HG03108 (cell line): ENCODE results near the gene KIAA0232.
"Not testable (repeated sequence)": the region's sequence is repeated elsewhere in the genome, so short reads cannot be mapped to it uniquely, and the experiment has no call there.

Source experiments
- ATAC-seq: cut with Tn5 transposase; IDR thresholded peaks from one replicate; pipeline ENCODE4 v1.9.1; 2021; ENCODE audit warnings: moderate library complexity; ENCODE audit not compliant: unreplicated experiment

KIAA0232 gene

GRCh38 chr4:6755088-6755753 lies 27.3 kb upstream of the KIAA0232 start:
- ATAC-seq: no peak

DNA sequence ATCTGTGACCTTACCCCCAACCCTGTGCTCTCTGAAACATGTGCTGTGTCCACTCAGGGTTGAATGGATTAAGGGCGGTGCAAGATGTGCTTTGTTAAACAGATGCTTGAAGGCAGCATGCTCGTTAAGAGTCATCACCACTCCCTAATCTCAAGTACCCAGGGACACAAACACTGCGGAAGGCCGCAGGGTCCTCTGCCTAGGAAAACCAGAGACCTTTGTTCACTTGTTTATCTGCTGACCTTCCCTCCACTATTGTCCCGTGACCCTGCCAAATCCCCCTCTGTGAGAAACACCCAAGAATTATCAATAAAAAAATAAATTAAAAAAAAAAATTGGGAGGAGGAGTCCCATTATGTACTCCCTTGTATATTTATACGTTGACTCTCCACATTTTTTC lies 26.2 kb upstream of the KIAA0232 start:
- not testable (repeated sequence) for ATAC-seq

GRCh38 chr4:6758728-6759127 lies 23.8 kb upstream of the KIAA0232 start:
- no peak for ATAC-seq

GRCh38 chr4:6760865-6761264 lies 21.7 kb upstream of the KIAA0232 start:
- no peak for ATAC-seq

DNA sequence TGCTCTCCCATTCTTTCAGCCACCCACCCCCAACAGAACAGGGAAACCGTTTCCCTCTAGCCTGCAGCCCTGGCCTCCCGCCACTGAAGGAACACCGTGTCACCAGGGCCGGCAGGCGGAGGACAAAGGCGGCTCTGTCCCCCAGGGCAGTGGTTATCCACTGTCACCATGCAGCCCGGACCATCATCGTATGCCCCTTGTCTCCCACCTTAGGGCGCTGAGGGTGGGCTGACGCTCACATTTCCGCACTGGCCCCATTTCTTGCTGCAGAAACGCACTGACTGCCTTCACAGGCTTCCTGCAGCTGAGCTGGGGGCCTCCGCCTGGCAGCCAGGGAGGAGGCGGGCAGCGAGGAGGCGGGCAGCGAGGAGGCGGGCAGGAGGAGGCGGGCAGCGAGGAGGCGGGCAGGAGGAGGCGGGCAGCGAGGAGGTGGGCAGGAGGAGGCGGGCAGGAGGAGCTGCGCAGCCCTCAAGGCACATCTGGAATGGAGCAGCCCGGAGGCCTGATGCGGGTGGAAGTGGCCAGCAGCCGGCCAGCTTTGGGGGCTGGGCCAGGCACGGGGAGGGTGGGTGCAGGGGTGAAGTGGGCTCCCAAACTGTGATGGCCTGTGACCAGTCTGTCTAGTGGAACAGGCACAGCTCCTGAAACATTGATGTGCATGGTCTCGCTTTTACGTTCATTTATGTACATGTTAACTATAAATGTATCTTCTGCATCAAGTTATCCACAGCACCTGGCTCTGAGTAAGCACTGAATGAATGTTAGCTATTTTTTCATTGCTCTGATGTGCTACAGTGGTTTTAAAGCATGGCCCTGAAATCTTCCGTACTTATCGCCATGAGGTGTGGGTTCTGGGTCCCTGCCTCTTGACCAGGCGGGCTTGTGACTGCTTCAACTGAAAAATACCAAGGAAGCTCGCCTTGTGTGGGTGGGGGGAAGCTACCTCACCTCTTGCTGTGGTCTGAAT lies 20.6 kb upstream of the KIAA0232 start:
- ATAC-seq: no peak

- ATAC-seq: no peak
Measured at GRCh38 chr4:6763330-6763851, 19.1 kb upstream of the KIAA0232 start.

DNA sequence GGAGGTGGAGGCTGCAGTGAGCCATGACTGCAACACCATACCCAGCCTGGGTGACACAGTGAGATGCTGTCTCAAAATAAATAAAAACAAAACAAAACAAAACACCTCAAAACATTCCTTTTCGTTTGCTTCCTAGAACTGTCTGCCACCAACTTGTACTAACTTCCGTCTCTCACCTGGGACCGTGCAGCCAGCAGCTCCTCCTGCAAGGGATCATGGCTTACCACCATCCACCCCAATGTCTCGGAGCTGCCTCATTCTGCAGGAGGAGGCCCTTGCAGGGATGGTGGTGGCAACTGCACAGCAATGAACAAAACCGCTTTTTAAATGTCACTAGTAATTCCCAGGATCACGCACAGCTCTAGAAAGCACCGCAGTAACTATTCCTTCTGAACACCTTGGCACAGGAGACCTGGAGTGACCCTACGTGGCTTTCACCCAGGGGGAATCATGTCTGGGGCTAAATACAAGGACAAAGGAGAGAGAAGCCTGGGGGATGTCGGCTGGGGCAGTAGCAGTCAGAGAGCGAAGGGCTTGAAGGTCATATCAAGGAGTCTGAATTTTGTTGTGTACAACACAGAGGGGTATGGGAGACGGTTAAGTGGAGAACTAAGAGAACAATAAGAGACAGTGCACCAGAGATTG lies 17.4 kb upstream of the KIAA0232 start:
- ATAC-seq: no peak

DNA sequence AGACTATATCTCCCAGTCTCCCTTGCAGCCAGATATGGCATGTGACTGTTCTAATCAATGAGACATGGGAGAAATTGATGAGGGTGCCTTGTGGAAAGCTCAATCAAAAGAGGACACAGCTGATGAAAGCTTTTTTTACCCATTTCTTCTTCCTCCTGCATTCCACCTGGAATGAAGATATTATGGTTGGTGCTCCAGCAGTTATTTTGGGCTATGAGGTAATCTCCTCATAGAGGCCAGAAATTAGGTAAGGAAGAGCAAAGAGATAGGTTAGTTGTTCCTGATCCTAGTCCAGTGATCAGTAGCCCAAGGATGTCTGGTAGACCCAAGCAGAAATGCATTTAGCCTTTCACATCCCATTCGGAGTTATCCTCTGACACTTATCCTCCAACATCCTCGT lies 16.8 kb upstream of the KIAA0232 start:
- ATAC-seq: no peak

DNA sequence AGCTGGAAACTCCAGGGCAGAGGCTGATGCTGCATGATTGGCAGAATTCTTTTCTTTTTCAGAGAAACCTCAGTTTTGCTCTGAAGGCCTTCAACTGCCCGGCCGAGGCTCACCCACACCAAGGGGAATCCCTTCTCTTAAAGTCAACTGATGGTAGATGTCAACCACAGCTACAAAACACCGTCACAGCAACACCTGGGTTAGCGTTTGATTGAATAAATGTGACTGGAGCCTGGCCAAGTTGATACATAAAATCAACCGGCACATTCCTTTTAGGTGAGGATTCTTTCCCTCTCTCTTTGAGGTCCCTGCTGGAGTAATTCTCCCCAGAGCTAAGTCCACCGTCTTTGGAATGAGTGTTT lies 15.2 kb upstream of the KIAA0232 start:
- no peak for ATAC-seq

- ATAC-seq: no peak
Measured at GRCh38 chr4:6767748-6768538, 14.6 kb upstream of the KIAA0232 start.

DNA sequence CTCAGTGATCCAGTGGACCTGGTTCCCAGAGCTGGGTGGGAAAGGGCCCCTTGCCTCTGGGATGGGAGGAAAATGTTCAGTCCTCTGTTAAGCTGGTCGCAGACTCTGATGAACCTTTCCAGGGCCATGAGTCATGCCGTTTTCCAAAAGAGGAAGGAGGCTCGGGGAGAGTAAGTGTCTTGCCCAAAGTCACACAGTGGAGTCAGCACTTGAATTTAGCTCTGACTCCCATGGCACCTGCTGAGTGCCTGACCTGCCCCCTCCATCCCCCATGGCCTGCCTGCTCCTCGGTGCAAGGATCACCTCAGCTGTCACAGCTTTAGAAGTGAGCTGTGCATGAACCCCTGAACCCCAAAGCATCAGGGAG lies 14.0 kb upstream of the KIAA0232 start:
- no peak for ATAC-seq

- no peak for ATAC-seq
Measured at GRCh38 chr4:6769233-6769988, 13.1 kb upstream of the KIAA0232 start.

GRCh38 chr4:6769989-6770420 lies 12.5 kb upstream of the KIAA0232 start:
- no peak for ATAC-seq

GRCh38 chr4:6770581-6771228 lies 11.8 kb upstream of the KIAA0232 start:
- no peak for ATAC-seq

DNA sequence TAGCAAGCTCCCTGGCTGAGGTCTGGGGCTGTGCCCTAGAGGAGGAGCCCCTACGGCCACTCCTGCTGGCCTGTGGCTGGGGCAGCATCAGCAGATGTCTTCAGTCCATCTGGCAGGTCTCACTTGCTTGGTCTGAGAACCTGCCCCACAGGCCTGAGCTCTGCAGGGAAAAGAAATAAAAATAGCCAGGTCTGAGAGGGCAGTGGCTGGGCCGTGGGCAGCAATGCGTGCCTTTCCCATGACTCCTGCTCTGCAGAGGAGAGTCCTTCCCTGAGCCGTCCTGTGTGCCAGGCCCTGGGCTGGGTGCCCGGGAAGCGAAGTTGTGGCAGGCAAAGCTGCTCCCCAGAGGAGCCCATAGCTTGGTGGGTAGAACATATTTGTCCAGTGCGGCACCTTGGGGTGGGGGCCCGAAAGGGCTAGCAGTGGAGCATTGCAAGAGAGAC lies 11.3 kb upstream of the KIAA0232 start:
- ATAC-seq: no peak

- ATAC-seq: no peak
Measured at GRCh38 chr4:6772223-6772928, 10.2 kb upstream of the KIAA0232 start.

DNA sequence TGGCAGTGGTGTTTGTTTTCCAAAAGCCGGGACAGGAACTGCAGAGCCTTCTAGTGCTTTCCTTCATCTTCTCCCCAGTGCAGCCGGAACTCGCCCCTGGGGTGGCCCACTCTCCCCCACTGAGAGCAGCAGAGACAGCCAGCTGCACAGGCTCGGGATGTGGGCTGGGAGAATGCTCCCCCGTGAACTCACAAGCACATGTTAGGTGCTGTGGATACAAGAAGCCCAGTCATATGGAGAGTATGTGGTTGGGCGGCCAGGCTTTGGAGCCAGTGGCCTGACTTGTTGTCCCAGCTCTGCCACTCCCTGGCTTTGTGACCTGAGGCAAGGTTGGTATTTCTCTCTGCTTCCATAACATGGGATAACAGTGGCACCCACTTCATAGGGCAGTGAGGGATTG lies 9.4 kb upstream of the KIAA0232 start:
- ATAC-seq: no peak

GRCh38 chr4:6773616-6774540 lies 8.6 kb upstream of the KIAA0232 start:
- ATAC-seq: no peak
